NT2/D1 (cell line): Measurements from ENCODE around the gene NTN3.

Experiments
- YY1 ChIP-seq: IDR thresholded peaks from 2 replicates; pipeline ENCODE4 v1.6.1; 2011; ENCODE audit not compliant: insufficient read length, insufficient read depth
- ZNF274 ChIP-seq: IDR thresholded peaks from 2 replicates; pipeline ENCODE4 v1.6.1; 2011; ENCODE audit warnings: mild to moderate bottlenecking, low read depth, low read length

DNA sequence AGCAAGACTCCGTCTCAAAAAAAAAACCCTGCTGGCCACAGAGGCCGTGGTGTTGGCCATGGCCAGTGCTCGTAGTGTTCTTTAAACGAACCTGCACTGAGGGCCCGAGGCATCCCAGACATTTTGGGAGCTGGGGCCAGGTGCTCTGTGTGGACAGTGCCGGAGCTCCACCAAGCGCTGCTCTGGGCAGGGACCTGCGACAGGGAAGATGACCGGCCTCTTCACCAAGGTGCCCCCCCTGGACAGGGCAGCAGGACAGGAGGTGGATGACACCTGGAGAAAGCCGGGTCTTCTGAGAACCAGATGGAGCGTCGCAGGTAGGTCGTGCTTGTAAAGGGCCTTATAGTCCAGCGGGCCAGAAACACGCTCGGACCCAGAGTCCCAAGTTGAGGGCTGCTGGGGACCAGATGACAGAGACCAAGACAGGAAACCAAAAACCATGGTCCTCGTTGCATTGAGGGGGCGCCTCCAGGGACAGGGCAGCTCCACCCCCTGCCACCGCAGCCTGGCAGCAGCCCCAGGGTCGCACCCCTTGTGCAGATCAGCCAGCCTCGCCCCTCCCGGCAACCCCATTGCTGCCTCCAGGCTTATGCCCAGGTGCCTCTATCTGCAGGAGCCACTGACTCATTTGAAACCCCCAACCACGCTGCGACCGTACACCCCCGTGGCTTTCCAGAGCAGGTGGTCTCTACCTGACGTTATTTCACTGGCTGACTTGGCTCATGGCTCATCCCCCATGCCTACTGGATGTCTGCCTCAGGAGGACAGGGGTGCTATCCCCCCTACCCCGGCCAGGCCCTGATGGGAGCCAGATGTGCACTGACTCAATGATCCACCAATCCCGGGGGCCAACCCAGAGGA lies 4.2 kb upstream of the NTN3 start:
- no peak for TF ChIP-seq ZNF274
- no peak for TF ChIP-seq YY1
